Stimulated activated CD4-positive, alpha-beta T cell treated with anti-CD3 and anti-CD28 coated beads, Interleukin-1b, Interleukin-23, amount 100 ng/mL, for 1 hour (primary cell): ENCODE measurements around the gene EDNRA.

Source experiments
- DNase-seq, 2 donors: peaks; one replicate each; pipeline ENCODE4 v3.0.0-alpha.2; 2020; ENCODE audit warnings: low read depth in 2 of 2

EDNRA gene

GRCh38 chr4:147498031-147498660, 17.2 kb downstream of the EDNRA start:
- no peak for DNase-seq

GRCh38 chr4:147508346-147508745, 27.4 kb downstream of the EDNRA start:
- no peak for DNase-seq

- no peak for DNase-seq
Measured at GRCh38 chr4:147509386-147509785, 28.5 kb downstream of the EDNRA start.

DNA sequence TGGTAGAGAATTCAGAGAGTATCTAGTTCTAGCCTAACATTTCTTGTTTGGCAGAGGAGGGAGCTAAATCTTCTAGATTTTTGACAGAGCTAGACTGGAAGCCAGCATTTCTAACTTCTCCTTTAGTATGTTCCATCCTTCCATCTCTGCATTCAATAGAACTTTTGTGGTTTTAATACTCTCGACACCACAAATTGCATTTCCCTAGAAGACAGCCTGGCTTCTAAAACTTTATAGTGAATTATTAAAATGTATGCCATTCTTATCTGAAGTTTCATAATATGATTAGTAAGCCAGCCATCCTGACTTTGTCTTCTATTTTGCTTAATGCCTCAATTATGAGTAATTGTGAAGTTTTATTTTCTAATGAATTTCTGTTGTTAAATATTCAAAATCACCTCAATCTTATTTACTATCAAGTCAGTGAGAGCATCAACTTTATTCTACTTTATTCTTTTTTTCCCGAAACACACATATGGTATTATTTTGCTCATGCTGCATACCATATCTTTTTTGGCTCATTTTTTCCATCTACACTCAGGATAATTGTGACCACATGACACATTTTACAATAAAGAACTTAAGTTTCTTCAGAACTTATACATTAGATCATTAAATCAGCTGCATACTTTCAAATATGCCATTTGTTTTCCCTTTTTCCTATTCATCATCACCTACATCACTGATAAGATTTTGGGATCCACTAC, 30.2 kb downstream of the EDNRA start:
- DNase-seq = no peak

GRCh38 chr4:147513091-147513490, 32.2 kb downstream of the EDNRA start:
- no peak for DNase-seq

- no peak for DNase-seq
Measured at GRCh38 chr4:147513952-147514351, 33.1 kb downstream of the EDNRA start.

DNA sequence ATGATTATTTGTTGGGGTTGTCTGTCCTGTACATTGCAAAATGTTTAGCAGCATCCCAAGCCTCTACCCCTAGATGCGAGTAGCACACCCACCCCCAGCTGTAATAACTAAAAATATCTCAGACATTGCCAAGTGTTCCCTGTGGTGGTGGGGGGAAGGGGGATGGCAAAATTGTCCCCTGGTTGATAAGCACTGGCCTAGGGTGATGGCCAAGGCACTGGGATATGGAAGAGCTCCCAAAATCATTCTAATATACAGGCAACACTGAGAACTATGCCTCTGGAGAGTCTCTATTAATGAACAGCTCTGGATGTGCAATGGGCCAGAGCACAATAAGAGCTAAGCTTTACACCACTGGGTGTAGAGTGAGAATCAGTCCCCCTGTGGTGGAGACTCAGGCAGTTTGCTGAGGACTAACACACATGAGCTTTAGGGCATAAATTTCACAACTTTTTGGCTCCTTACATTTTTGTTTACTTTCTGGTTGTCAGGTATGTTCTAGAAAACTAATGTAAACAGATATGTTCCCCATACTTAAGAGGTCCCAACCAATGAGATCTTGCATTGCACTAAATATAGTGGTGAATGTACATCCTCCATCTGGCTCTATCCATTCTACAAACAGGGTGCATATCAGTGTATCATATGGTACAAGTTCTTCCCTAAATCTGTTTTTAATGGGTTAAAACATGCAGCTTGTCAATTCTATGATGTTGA, 34.5 kb downstream of the EDNRA start:
- DNase-seq = no peak

GRCh38 chr4:147516133-147516532, 35.2 kb downstream of the EDNRA start:
- no peak for DNase-seq

GRCh38 chr4:147518086-147518485, 37.2 kb downstream of the EDNRA start:
- DNase-seq = no peak

GRCh38 chr4:147518846-147519767, 38.2 kb downstream of the EDNRA start:
- DNase-seq = peak in 1 of 2 donors; percentile 6

- no peak for DNase-seq
Measured at GRCh38 chr4:147524601-147525000, 43.7 kb downstream of the EDNRA start.

DNA sequence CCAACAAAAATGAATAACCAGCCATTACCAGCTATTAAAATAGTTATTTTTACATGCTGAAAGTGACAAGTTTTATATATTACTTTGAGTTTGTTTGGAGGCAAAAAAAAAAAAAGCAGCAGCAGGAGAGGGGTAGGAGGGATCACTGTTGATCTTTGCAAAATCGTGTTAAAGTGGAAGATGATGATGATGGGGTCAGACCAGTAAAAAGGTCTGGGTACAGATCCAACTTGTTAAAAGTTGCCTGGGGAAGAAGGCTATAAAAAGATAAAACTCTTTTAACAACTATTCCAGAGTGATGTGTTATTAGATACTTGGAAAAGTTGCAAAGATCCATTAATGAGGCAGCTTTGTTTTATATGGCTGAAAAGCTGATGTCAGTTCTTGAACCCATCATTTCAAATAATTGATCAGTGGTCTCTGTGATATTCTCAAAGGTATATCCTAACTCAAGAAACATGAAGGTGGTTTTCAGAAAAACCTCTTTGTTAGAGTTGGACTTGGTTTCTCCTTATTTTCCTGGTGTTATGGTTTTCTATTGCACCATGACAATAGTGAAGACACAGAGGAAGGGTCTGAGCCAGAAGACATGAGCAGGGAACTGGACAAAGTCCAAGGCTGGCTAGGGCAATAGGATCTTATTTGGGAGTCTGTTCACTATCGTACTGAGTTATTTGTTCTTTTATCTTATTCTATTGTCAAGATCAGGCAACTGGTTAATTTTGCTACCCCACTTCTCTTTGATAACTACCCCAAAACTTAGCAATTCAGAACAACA, 44.8 kb downstream of the EDNRA start:
- DNase-seq = no peak

- no peak for DNase-seq
Measured at GRCh38 chr4:147526272-147526654, 45.4 kb downstream of the EDNRA start.

GRCh38 chr4:147528054-147528453, 47.2 kb downstream of the EDNRA start:
- DNase-seq = no peak

DNA sequence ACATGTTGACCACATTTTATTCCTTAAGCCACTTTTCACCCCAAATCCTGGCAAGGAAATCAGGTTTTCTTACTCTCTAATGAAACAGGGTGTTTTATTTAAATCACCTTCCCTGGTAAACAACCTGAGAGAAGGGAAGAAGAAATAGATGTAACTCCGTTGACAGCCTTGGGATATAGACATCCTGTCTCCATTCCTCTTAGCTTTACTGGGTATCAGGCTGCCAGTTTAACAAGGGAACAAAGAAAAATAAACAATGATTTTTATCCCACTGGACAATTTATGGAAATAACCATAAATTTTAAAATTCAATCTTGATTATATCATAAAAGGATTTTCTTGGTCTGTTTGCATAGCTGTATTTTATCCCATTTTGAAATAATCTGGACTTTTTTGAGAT, 49.2 kb downstream of the EDNRA start:
- no peak for DNase-seq

DNA sequence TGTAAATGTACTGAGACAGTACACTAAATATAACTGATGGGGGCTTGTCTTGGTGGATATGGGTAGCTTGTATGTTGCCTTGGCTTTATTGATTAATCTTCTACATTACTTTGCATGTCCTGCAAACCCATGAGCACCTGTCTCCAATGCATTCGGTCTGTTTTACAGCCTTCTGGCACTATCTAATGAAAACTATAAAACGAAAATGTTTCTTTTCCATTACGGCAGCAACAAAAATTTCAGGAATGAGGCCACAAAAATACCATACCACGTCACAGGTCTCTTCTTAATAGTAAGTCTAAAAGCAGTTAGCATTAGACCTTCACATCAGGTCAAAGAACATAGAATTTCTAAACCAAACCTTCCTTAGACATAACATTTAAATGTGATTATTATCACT, 49.8 kb downstream of the EDNRA start:
- no peak for DNase-seq

DNA sequence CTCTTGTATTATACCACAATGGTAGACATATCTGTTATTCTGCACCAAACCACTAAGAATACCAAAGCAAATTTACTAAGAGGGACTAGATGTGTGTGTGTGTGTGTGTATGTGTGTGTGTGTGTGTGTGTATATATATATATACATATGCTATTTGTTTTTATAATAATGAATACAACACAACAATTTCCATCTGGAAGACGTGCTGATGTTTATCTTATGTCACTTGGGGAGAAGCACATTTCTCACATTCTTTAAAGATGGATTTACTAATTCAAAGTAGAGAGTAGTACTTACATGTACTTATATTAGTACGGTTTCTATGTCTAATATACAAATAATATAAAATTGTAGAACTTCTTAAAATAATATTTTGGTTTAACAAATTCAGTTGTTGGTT, 52.0 kb downstream of the EDNRA start:
- no peak for DNase-seq

DNA sequence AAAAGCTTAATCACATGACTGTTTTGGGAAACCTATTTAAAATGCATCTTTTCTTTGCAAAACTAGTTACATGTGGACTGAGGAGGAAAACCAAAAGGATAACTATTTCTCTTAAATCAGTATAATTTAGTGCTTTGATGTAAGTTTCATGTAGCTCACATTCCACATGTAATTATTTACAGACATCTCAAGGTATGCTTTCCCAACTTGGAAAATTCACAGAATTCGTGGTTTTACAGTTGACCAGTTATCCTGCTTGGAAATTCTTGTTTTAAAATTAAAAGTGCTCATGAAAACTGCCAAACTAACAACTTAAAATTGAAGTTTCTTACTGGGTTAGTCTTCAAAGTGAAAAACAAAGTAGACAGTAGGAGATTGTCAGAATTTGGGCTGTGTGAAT, 52.4 kb downstream of the EDNRA start:
- DNase-seq = no peak

- DNase-seq = no peak
Measured at GRCh38 chr4:147535124-147535523, 54.2 kb downstream of the EDNRA start.

GRCh38 chr4:147538711-147539110, 57.8 kb downstream of the EDNRA start:
- no peak for DNase-seq

GRCh38 chr4:147539959-147540358, 59.1 kb downstream of the EDNRA start:
- DNase-seq = no peak
